Transverse colon (tissue), 4 donors: ENCODE data around the gene DNAAF8.

Source experiments
- CTCF ChIP-seq, 5 experiments: fragments of 200-600 bp in 3 of 5; fragments of 450-650 bp in 2 of 5; sonication (generic) in 3 of 5; IDR thresholded peaks; 1 replicate in 2 of 5; 2 replicates in 3 of 5; pipeline ENCODE4 v1.5.1; 2016 to 2017; ENCODE audit warnings: antibody characterized with exemption in 5 of 5, inconsistent platforms in 3 of 5, mild to moderate bottlenecking in 2 of 5, moderate library complexity in 1 of 5
- POLR2A ChIP-seq: fragments of 450-650 bp; IDR thresholded peaks from one replicate; pipeline ENCODE4 v1.6.1; 2016; ENCODE audit warnings: antibody characterized with exemption, mild to moderate bottlenecking, moderate library complexity
- POLR2AphosphoS5 ChIP-seq, 3 donors: sonication (generic); formaldehyde crosslinking; IDR thresholded peaks; one replicate each; pipeline ENCODE4 v1.6.1; 2016; ENCODE audit warnings: antibody characterized with exemption in 3 of 3

GRCh38 chr16:4749700-4750257, 15.4 kb downstream of the DNAAF8 start:
- TF ChIP-seq POLR2A (no peak), CTCF (IDR thresholded peaks at IDR 0.05) (no peak), POLR2AphosphoS5 (IDR thresholded peaks at IDR 0.05) (no peak)
